ENCODE results near the gene CTSE.

Gene CTSE

GRCh38 chr1:205971082-205971481 lies 52.6 kb downstream of the CTSE start:
- DNase-seq (ENCODE audit: low spot score): no peak

- DNase-seq (ENCODE audit: low spot score): no peak
Measured at GRCh38 chr1:205970486-205970885, 53.2 kb downstream of the CTSE start.

- no peak for DNase-seq (ENCODE audit: low spot score)
Measured at GRCh38 chr1:205969229-205969628, 54.5 kb downstream of the CTSE start.

- no peak for DNase-seq (ENCODE audit: low spot score)
Measured at GRCh38 chr1:205967554-205968335, 56.0 kb downstream of the CTSE start.

- DNase-seq (ENCODE audit: low spot score): no peak
Measured at GRCh38 chr1:205965036-205965884, 58.4 kb downstream of the CTSE start.

GRCh38 chr1:205963352-205964155 lies 60.1 kb downstream of the CTSE start:
- DNase-seq (ENCODE audit: low spot score): no peak

- no peak for DNase-seq (ENCODE audit: low spot score)
Measured at GRCh38 chr1:205962821-205963221, 60.9 kb downstream of the CTSE start.

GRCh38 chr1:205961991-205962820 lies 61.5 kb downstream of the CTSE start:
- peak; percentile 44 for DNase-seq (ENCODE audit: low spot score)

GRCh38 chr1:205961405-205961804 lies 62.3 kb downstream of the CTSE start:
- no peak for DNase-seq (ENCODE audit: low spot score)

- no peak for DNase-seq (ENCODE audit: low spot score)
Measured at GRCh38 chr1:205959789-205960188, 63.9 kb downstream of the CTSE start.
